HepG2 (cell line): ENCODE results near the gene NRDE2. TPM values are rescaled to one million over a fixed set of nuclear protein-coding genes. Genes with fewer than 3 reads are reported as not detected.
A peak's percentile ranks its signal among the peaks of the same experiment; 100 is the strongest.

Experiments used
- ATAC-seq: fragments of 200-7000 bp; cut with Tn5 transposase; 3 replicates; pipeline ENCODE4 v1.9.1; 2020; ENCODE audit warnings: mild to moderate bottlenecking, moderate library complexity
- BruUV-seq: library from RNA; stranded (reverse); fragments of 400-500 nt; replicated peaks from 2 replicates; lab custom pipeline; 2021; lab: Mats Ljungman, UMichigan
- CTCF ChIA-PET: fragments of 300-600 bp; formaldehyde crosslinking; extraction: SDS; loops from one replicate; lab custom pipeline; 2021; ENCODE audit warnings: low total read pairs, inconsistent platforms, low intra/inter-chr PET ratio; lab: Yijun Ruan, JAX
- POLR2A ChIA-PET: fragments of 350-600 bp; sonication (Branson Sonifier 250); formaldehyde crosslinking; loops from one replicate; lab custom pipeline; 2020; ENCODE audit warnings: antibody characterized with exemption, inconsistent platforms; lab: Yijun Ruan, JAX
- DNase-seq: peaks from one replicate; pipeline ENCODE4 v3.0.0-alpha.2; 2015; ENCODE audit warnings: low spot score
- FAIRE-seq: peaks from 3 replicates; lab custom pipeline; 2011; peaks lifted over from hg19 to GRCh38; lab: Jason Lieb, UNC
- H2AFZ ChIP-seq: one replicate; pipeline ENCODE4 v1.6.1; 2011; ENCODE audit warnings: low read length, inconsistent platforms
- H3K27ac ChIP-seq: fragments of 300-600 bp; 3 replicates; pipeline ENCODE4 v1.8.0; 2011; ENCODE audit warnings: mixed run types, mild to moderate bottlenecking, mixed read lengths, low read length, inconsistent platforms; ENCODE audit not compliant: insufficient read depth; ENCODE audit errors: extremely low read length
- H3K27me3 ChIP-seq, 2 experiments: fragments of 200-600 bp in 1 of 2; 2 replicates in 1 of 2; 3 replicates in 1 of 2; pipeline versions ENCODE4 v1.6.0 to v1.8.0; 2011; ENCODE audit warnings: low read length in 2 of 2, mild to moderate bottlenecking in 2 of 2, moderate library complexity in 2 of 2, inconsistent platforms in 1 of 2; ENCODE audit not compliant: insufficient read depth in 2 of 2, control insufficient read depth in 1 of 2
- H3K36me3 ChIP-seq, 2 experiments: fragments of 200-600 bp in 1 of 2; replicated peaks in 1 of 2; 2 replicates in 1 of 2; 3 replicates in 1 of 2; pipeline versions ENCODE4 v1.5.1 to v1.8.0; 2011; ENCODE audit warnings: low read length in 2 of 2, inconsistent platforms in 1 of 2; ENCODE audit not compliant: insufficient read depth in 2 of 2, control insufficient read depth in 1 of 2
- H3K4me1 ChIP-seq: 2 replicates; pipeline ENCODE4 v1.5.1; 2012; ENCODE audit warnings: low read length, inconsistent platforms; ENCODE audit not compliant: insufficient read depth
- H3K4me2 ChIP-seq: 2 replicates; pipeline ENCODE4 v1.6.0; 2011; ENCODE audit warnings: low read depth, low read length, inconsistent platforms
- H3K4me3 ChIP-seq, 3 experiments: fragments of 200-600 bp in 1 of 3; sonication (generic), shearing (Covaris generic) in 1 of 3; replicated peaks in 1 of 3; 2 replicates each; pipeline ENCODE4 v1.5.1; 2011 to 2016; ENCODE audit warnings: low read length in 3 of 3, inconsistent platforms in 2 of 3, low read depth in 2 of 3, mild to moderate bottlenecking in 2 of 3, control low read depth in 1 of 3, mixed read lengths in 1 of 3; ENCODE audit not compliant: insufficient read depth in 1 of 3
- H3K79me2 ChIP-seq: one replicate; pipeline ENCODE4 v1.6.1; 2011; ENCODE audit warnings: low read length, inconsistent platforms; ENCODE audit not compliant: insufficient read depth
- H3K9ac ChIP-seq: 2 replicates; pipeline ENCODE4 v1.6.0; 2011; ENCODE audit warnings: mild to moderate bottlenecking, low read depth, low read length, inconsistent platforms; ENCODE audit not compliant: insufficient read depth
- H3K9me3 ChIP-seq: 2 replicates; pipeline ENCODE4 v1.5.1; 2012; ENCODE audit warnings: mild to moderate bottlenecking, low read length
- H4K20me1 ChIP-seq: 2 replicates; pipeline ENCODE4 v1.6.0; 2011; ENCODE audit warnings: inconsistent platforms, mild to moderate bottlenecking, low read length, moderate library complexity; ENCODE audit not compliant: insufficient read depth
- ATF1 ChIP-seq: IDR thresholded peaks from 2 replicates; pipeline ENCODE4 v1.6.1; 2016; ENCODE audit warnings: mild to moderate bottlenecking, control low read depth
- GPBP1L1 ChIP-seq: sonication (generic); formaldehyde crosslinking; IDR thresholded peaks from 2 replicates; pipeline ENCODE4 v1.5.0; 2020; ENCODE audit warnings: mild to moderate bottlenecking, missing genetic modification reagents
- HNF4A ChIP-seq: sonication (generic); formaldehyde crosslinking; IDR thresholded peaks from 2 replicates; pipeline ENCODE4 v1.4.0; 2020; ENCODE audit warnings: missing genetic modification reagents
- PRDM10 ChIP-seq: sonication (generic); formaldehyde crosslinking; IDR thresholded peaks from 2 replicates; pipeline ENCODE4 v1.4.0; 2020; ENCODE audit warnings: low read depth, missing genetic modification reagents
- SAP130 ChIP-seq: IDR thresholded peaks from 2 replicates; pipeline ENCODE4 v1.6.1; 2016; ENCODE audit warnings: low read depth
- ZBTB42 ChIP-seq: sonication (generic); formaldehyde crosslinking; IDR thresholded peaks from 2 replicates; pipeline ENCODE4 v1.5.0; 2020; ENCODE audit warnings: mild to moderate bottlenecking, missing genetic modification reagents
- ZNF605 ChIP-seq: sonication (generic); formaldehyde crosslinking; IDR thresholded peaks from 2 replicates; pipeline ENCODE4 v1.8.0; 2022; ENCODE audit warnings: mild to moderate bottlenecking, missing genetic modification reagents
- WGBS: methylation state at CpG from one replicate; pipeline ENCODE4 v1.1.6; 2017; ENCODE audit warnings: low lambda C conversion rate; 5-methylcytosine and 5-hydroxymethylcytosine counted together
- in situ Hi-C: cut with HindIII; loops from 2 replicates; pipeline ENCODE4 v1.10.0; 2017; ENCODE audit warnings: low pct_unique_long_range_greater_than_20kb; ENCODE audit not compliant: extremely low pct_ligation_motif_present
- intact Hi-C: fragments of 100-400 bp; cut with micrococcal nuclease; formaldehyde crosslinking; loops from one replicate; pipeline ENCODE4 v1.10.0; 2022; ENCODE audit not compliant: unreplicated experiment
- polyA plus RNA-seq, 8 experiments: library from polyadenylated mRNA; depleted of rRNA in 3 of 8; stranded (reverse) in 7 of 8; unstranded in 1 of 8; fragments of >200 nt; fragmentation: Illumina TruSeq in 4 of 8; extraction: Trizol in 4 of 8; gene quantifications; 2 replicates each; pipeline versions ENCODE4 v1.2.1 to v1.2.3, GENCODE V29; 2011 to 2016; ENCODE audit warnings: low read depth in 4 of 8, missing spikeins in 1 of 8, mixed read lengths in 1 of 8; ENCODE audit not compliant: insufficient read depth in 1 of 8
- total RNA-seq, 5 experiments: library from RNA; depleted of rRNA; stranded (reverse); fragments of >200 nt; fragmentation: Illumina TruSeq; extraction: Trizol; gene quantifications; 2 replicates each; pipeline ENCODE4 v1.2.3, GENCODE V29; 2016; ENCODE audit warnings: low read depth in 1 of 5
- TF ChIP-seq, protein P1 (sequence below): sonication (generic); formaldehyde crosslinking; conservative IDR thresholded peaks from 2 replicates; pipeline ENCODE4 v1.4.0; 2020; ENCODE audit warnings: mild to moderate bottlenecking, missing genetic modification reagents, moderate library complexity
- TF ChIP-seq, protein P2 (sequence below): sonication (generic); formaldehyde crosslinking; IDR thresholded peaks from 2 replicates; pipeline ENCODE4 v1.4.0; 2020; ENCODE audit warnings: mild to moderate bottlenecking, missing genetic modification reagents

NRDE2 gene
- total and polyA plus RNA-seq, 2 of the 13 experiments (the other 11 are each of a cell fraction or from before 2014, with no cell fraction given) = 5.6 to 12.5 TPM

GRCh38 chr14:90303473-90303872 is 28.3 kb downstream of the NRDE2 start:
- H3K36me3 ChIP-seq = peaks cover 7 to 26% of the 10 kb centered on the region in 2 experiments
- POLR2A ChIA-PET = no interaction called here
- H3K4me2 ChIP-seq = no peak overlapping the region
- TF ChIP-seq, protein P1, sequence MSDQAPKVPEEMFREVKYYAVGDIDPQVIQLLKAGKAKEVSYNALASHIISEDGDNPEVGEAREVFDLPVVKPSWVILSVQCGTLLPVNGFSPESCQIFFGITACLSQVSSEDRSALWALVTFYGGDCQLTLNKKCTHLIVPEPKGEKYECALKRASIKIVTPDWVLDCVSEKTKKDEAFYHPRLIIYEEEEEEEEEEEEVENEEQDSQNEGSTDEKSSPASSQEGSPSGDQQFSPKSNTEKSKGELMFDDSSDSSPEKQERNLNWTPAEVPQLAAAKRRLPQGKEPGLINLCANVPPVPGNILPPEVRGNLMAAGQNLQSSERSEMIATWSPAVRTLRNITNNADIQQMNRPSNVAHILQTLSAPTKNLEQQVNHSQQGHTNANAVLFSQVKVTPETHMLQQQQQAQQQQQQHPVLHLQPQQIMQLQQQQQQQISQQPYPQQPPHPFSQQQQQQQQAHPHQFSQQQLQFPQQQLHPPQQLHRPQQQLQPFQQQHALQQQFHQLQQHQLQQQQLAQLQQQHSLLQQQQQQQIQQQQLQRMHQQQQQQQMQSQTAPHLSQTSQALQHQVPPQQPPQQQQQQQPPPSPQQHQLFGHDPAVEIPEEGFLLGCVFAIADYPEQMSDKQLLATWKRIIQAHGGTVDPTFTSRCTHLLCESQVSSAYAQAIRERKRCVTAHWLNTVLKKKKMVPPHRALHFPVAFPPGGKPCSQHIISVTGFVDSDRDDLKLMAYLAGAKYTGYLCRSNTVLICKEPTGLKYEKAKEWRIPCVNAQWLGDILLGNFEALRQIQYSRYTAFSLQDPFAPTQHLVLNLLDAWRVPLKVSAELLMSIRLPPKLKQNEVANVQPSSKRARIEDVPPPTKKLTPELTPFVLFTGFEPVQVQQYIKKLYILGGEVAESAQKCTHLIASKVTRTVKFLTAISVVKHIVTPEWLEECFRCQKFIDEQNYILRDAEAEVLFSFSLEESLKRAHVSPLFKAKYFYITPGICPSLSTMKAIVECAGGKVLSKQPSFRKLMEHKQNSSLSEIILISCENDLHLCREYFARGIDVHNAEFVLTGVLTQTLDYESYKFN (CRISPR knock-in tag) = 0 out of 2 replicates have a peak, but pooled peaks have one; percentile 13
- no peak for TF ChIP-seq GPBP1L1 (CRISPR knock-in tag)
- TF ChIP-seq HNF4A = peak; percentile 58
- no peak for TF ChIP-seq PRDM10
- no peak for TF ChIP-seq ZBTB42 (CRISPR knock-in tag)
- no peak for TF ChIP-seq ATF1
- TF ChIP-seq SAP130 (CRISPR knock-in tag) = no peak
- TF ChIP-seq, protein P2, sequence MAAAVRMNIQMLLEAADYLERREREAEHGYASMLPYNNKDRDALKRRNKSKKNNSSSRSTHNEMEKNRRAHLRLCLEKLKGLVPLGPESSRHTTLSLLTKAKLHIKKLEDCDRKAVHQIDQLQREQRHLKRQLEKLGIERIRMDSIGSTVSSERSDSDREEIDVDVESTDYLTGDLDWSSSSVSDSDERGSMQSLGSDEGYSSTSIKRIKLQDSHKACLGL (CRISPR knock-in tag) = no peak
- no peak for TF ChIP-seq ZNF605 (CRISPR knock-in tag)
- peaks cover 50% of the 10 kb centered on the region for H3K4me1 ChIP-seq
- no TSS peak for BruUV-seq
- H4K20me1 ChIP-seq = no peaks in the 10 kb centered on the region
- in situ Hi-C loops (loop anchor here (5.0 to 10.0 kb wide), 2 partner anchors 211 to 394 kb away; no protein-coding TSS in a partner anchor), intact Hi-C loops (loop anchor here (5.0 kb wide), 1 partner anchor 454 kb away; no protein-coding TSS in a partner anchor)
- no peaks in the 10 kb centered on the region for H3K27me3 ChIP-seq
- WGBS = 69% methylated on average over 4 of the region's 4 CpGs
- CTCF ChIA-PET = no interaction called here
- H3K4me3 ChIP-seq = no peak overlapping the region
- DNase-seq (peak; percentile 25), FAIRE-seq (no peak), ATAC-seq (no peak; the same call in 2 of the 3 replicates)
- H3K9me3 ChIP-seq = no peaks in the 10 kb centered on the region
- no peak overlapping the region for H3K27ac ChIP-seq
- no peak overlapping the region for H3K9ac ChIP-seq
- H2AFZ ChIP-seq = no peak overlapping the region
- no peaks in the 10 kb centered on the region for H3K79me2 ChIP-seq
